ENCODE results near the gene CAMK2D.

Gene CAMK2D

GRCh38 chr4:113682730-113683537 is 78.6 kb downstream of the CAMK2D start:
- DNase-seq (ENCODE audit: low spot score): no peak

DNA sequence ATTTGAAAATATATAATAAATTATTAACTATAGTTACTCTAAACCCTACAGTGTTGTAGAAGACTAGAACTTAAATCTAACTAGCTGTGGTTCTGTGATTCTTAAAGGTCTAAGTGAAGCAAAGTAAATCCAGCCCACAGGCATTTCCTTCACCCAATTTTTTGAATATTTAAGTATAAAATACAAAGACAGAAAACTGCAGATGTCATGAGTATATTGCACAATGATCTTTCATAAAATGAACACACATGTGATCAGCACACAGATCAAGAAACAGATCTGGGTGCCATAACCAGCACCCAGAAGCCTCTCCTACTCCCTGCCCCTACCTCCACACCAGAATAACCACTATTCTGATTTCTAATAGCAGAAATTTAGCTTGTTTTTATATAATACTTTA is 82.9 kb downstream of the CAMK2D start:
- DNase-seq (ENCODE audit: low spot score): no peak

DNA sequence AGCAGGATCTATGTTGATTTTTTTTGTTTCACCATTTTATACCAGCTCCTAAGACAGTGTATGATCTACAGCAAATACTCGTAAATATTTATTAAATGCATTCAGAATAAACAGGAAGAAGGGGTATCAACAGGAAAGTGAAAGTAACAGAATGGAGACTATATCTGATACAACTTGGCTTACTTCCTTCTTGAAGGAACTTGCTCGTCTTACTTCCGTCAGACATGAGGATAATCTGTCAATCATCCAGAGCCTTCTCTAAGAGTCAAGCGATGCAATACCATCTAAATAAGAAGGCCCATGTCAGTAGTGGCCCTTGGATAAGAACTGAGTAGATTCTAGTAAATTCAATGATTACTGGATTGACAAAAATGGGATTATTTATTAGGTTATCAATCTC is 84.2 kb downstream of the CAMK2D start:
- no peak for DNase-seq (ENCODE audit: low spot score)

GRCh38 chr4:113675731-113676697 is 85.5 kb downstream of the CAMK2D start:
- DNase-seq (ENCODE audit: low spot score): no peak

GRCh38 chr4:113674733-113675132 is 86.8 kb downstream of the CAMK2D start:
- DNase-seq (ENCODE audit: low spot score): no peak

- DNase-seq (ENCODE audit: low spot score): peak; percentile 16
Measured at GRCh38 chr4:113674251-113674650, 87.3 kb downstream of the CAMK2D start.

DNA sequence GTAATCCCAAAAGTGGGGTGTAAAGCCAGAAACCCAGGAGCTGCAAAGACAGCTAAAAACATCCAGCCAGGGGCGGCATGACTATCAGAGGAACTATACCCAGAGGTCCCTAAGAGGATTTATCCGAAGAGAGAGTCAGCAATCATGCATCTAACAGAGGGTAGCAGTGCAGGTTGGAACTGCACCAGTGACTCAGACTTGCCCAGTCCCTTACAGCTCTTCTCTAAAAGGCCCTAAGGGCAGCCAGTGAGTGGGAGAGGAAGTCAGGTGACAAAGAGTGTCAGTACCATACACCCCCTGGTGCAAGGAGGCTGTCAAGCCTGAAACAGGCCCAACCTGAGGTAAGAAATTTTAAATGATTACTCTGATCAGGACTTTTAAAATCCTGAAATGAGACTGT is 88.1 kb downstream of the CAMK2D start:
- no peak for DNase-seq (ENCODE audit: low spot score)

GRCh38 chr4:113666386-113667114 is 95.0 kb downstream of the CAMK2D start:
- DNase-seq (ENCODE audit: low spot score): no peak

DNA sequence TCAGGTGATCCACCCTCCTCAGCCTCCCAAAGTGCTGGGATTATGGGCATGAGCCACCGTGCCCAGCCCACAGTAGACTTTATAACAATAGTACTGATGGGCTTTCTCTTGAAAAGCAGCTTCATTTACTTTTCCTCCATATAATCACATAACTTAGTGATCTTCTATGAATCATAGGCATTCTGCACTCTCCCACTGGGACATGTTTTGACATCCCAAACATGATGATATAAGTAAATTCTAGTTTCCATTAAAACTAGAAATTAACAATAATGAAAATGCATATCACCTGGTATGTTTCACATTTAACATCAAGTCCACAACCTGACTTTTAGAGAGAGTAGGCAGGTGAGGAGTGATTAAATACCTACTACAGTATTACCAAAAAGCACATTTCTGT is 96.5 kb downstream of the CAMK2D start:
- no peak for DNase-seq (ENCODE audit: low spot score)

DNA sequence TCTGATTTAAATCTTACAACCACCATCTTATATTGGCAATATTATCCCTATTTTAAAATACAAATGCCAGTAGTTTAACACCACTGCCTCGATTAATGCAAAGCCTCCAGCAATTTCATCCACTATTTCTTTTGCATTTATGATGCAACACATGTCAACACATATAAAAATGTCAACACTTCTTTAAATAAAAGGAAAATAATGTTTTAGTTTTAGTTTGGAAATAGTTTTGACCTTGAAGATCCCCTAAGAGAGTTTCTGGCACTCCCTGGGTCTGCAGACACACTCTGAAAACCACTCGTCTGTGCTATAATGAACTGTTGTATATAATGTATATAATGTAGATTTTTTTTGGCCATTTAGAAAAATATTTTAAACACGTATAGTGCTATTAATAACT is 99.0 kb downstream of the CAMK2D start:
- DNase-seq (ENCODE audit: low spot score): no peak

DNA sequence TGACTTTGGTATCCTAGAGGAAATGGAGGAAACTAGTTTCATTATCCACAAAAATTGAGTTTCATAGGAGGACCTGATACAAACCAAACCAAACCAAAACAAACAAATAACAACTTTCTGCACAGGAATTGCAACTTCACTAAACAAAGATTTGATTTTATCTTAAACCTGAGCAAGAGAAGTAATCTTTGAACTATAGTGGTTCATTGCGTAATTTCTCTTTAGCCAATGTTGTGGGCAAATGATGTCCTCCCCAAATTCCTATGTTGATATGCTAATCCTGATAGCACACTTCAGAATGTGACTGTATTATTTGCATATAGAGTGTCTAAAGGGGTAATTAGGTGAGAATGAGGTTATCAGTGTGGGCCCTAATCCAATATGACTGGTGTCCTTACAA is 102.4 kb downstream of the CAMK2D start:
- no peak for DNase-seq (ENCODE audit: low spot score)

GRCh38 chr4:113657586-113658233 is 103.8 kb downstream of the CAMK2D start:
- DNase-seq (ENCODE audit: low spot score): no peak

- no peak for DNase-seq (ENCODE audit: low spot score)
Measured at GRCh38 chr4:113653871-113654270, 107.7 kb downstream of the CAMK2D start.

GRCh38 chr4:113646442-113646822 is 115.1 kb downstream of the CAMK2D start:
- no peak for DNase-seq (ENCODE audit: low spot score)

DNA sequence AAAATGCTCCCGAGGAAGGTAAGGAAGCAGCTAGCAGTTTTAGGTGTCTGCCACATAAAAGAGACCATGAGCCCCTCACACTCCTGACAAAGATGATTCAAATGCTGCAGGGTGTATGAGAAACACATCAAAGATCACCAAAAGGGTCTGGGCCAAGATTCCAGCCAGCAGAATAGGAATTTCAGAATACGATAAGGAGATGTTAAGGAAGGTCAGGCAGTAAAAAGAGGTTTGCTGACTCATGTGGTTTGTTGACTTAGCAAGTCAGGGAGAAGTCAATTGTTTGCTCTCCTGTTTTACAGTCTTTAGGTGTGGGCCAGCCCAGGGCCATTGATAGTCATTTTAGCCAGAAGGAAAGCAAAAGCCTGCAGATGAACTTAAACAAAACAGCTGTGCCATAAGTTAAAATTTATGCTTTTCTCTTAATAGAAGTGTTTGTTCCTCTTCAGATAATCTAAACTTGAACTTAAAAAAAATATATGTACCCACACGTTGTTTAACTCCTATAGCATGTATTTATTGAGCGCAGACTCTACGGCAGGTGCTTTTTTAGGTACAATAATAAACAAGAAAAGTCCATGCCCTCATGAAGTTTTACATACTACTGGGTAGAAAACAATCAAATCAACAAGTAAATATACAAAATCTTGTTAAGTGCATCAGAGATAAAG is 115.6 kb downstream of the CAMK2D start:
- DNase-seq (ENCODE audit: low spot score): no peak

- no peak for DNase-seq (ENCODE audit: low spot score)
Measured at GRCh38 chr4:113645288-113645687, 116.2 kb downstream of the CAMK2D start.

- DNase-seq (ENCODE audit: low spot score): no peak
Measured at GRCh38 chr4:113644398-113644797, 117.1 kb downstream of the CAMK2D start.

GRCh38 chr4:113643505-113643904 is 118.0 kb downstream of the CAMK2D start:
- DNase-seq (ENCODE audit: low spot score): peak; percentile 35

DNA sequence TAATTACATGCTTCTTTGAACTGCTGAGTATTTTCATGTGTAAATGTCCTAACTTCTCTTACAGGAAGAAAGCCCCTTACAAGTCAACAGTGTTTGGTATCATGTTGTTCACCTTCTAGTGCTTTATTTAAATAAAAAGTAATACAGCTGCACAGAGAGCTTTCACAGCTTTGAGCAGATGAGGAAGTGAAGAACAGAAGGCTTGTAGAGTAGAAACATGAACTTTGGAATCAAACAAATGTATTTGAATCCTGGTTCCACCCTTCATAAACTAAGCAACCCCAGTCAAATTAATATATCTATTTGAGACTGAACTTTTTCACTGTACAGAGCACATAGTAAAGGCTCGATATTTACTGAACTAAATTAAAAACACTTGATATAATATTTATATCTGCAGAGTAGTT is 120.5 kb downstream of the CAMK2D start:
- DNase-seq (ENCODE audit: low spot score): no peak

- peak; percentile 44 for DNase-seq (ENCODE audit: low spot score)
Measured at GRCh38 chr4:113639326-113639725, 122.2 kb downstream of the CAMK2D start.

GRCh38 chr4:113638562-113638832 is 123.0 kb downstream of the CAMK2D start:
- no peak for DNase-seq (ENCODE audit: low spot score)
